ENCODE data around the gene MIA. TPM values are rescaled to one million over a fixed set of nuclear protein-coding genes. Genes with fewer than 3 reads are reported as not detected.

Gene MIA
- total and polyA plus RNA-seq, 9 of the 15 experiments (the other 6 are each of a cell fraction or from before 2014, with no cell fraction given), result 0.21 TPM; not detected in 8

GRCh38 chr19:40750874-40751537 lies 24.3 kb upstream of the MIA start, which contains the start of gene SNRPA (continued):
- TF ChIP-seq ZNF707 (CRISPR knock-in tag; conservative IDR thresholded peaks at IDR 0.05) (no peak), ZNF780A (CRISPR knock-in tag; IDR thresholded peaks at IDR 0.05) (no peak), KAT8 (IDR thresholded peaks at IDR 0.05; ENCODE audit: low read depth) (no peak), DNMT1 (IDR thresholded peaks at IDR 0.05) (no peak), CHCHD3 (CRISPR knock-in tag; IDR thresholded peaks at IDR 0.05) (no peak), ZNF766 (CRISPR knock-in tag; conservative IDR thresholded peaks at IDR 0.05) (no peak), SRSF9 (IDR thresholded peaks at IDR 0.05; ENCODE audit: borderline replicate concordance, low read depth, low read length) (no peak), CCNT2 (IDR thresholded peaks at IDR 0.05; ENCODE audit: borderline replicate concordance, extremely low read depth, insufficient read length, low read depth, low read length) (peak; percentile 21), TCF15 (CRISPR knock-in tag; IDR thresholded peaks at IDR 0.05) (no peak), ZMIZ1 (IDR thresholded peaks at IDR 0.05; ENCODE audit: low read depth in 2 of 2, low read length in 2 of 2) (no peak), ZNF24 (IDR thresholded peaks at IDR 0.05) (0 out of 2 replicates have a peak, but pooled peaks have one; percentile 11), ATF3 (IDR thresholded peaks at IDR 0.05) (no peak), ATF3 (CRISPR knock-in tag; conservative IDR thresholded peaks at IDR 0.05) (no peak; the same call in 1 of the 2 replicates), E2F3 (CRISPR knock-in tag; IDR thresholded peaks at IDR 0.05) (no peak), HDGF (IDR thresholded peaks at IDR 0.05) (no peak), HDAC8 (tag; IDR thresholded peaks at IDR 0.05) (no peak), RREB1 (CRISPR knock-in tag; IDR thresholded peaks at IDR 0.05) (no peak), ZNF224 (CRISPR knock-in tag; IDR thresholded peaks at IDR 0.05) (no peak), ZNF354B (CRISPR knock-in tag; IDR thresholded peaks at IDR 0.05) (no peak)

Measured in K562 (cell line).